GM12892 (cell line): ENCODE data around the gene C4orf50.

Experiments used
- POLR2A ChIP-seq: IDR thresholded peaks from 2 replicates; pipeline ENCODE4 v1.6.1; 2011; ENCODE audit warnings: low read depth, low read length, control low read depth
- POLR2AphosphoS5 ChIP-seq: IDR thresholded peaks from 2 replicates; pipeline ENCODE4 v1.6.1; 2011; ENCODE audit warnings: low read depth, low read length, control low read depth
- TAF1 ChIP-seq: IDR thresholded peaks from 2 replicates; pipeline ENCODE4 v1.6.1; 2011; ENCODE audit warnings: low read depth, mild to moderate bottlenecking, control low read depth, low read length, borderline replicate concordance

DNA sequence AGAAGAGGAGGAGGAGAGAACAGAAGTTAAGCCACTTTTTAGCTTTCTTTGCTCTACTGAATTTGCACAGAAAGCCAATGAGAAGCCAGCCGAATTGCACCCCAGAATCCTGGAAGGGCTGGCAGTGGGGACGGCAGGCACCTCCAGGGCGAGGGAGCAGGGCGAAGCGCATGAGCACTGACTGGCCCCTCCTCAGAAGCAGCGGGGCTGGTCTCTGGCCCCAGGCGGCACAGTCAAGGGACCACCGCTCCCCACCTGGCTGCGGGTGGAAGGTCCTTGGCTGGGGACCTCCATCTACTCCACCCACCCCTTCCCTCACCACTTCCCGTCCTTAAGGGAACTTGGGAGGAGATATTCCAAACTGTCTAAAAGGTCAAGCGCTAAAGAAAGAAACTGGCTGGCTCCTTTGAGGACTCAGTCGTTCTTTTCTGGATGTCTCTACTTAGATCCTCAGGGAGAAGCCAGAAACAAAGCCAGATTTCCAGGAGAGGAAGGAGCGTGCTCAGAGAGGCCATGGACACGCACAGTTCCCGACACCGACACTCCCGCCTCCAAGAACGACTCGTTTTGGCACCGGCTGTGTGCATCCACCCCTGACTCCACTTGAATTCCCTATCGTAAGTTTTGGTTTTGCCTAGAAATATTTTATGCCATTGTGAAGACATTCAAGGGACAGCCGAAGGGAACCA lies 65.8 kb downstream of the C4orf50 start:
- no peak for TF ChIP-seq POLR2AphosphoS5
- no peak for TF ChIP-seq POLR2A
- TF ChIP-seq TAF1 = no peak
